ENCODE results near the gene HMG20A.

- no peak for TF ChIP-seq MAX (CRISPR knock-in tag; IDR thresholded peaks at IDR 0.05)
- TF ChIP-seq CTCF (IDR thresholded peaks at IDR 0.05): no peak
- TF ChIP-seq RORB (CRISPR knock-in tag; IDR thresholded peaks at IDR 0.05): no peak
- no peak for TF ChIP-seq USF2 (CRISPR knock-in tag; IDR thresholded peaks at IDR 0.05)
- TF ChIP-seq RELA (CRISPR knock-in tag; IDR thresholded peaks at IDR 0.05; ENCODE audit: borderline replicate concordance): no peak
- no peak for TF ChIP-seq NFE2L1 (CRISPR knock-in tag; IDR thresholded peaks at IDR 0.05)
These were observed 106.6 kb downstream of the HMG20A start for GRCh38 chr15:77527164-77527778.

Data from WTC11 (cell line).